GM12878 (cell line): Measurements from ENCODE around the gene TRAPPC2. TPM values are rescaled to one million over a fixed set of nuclear protein-coding genes. Genes with fewer than 3 reads are reported as not detected.

Experiments
- ATAC-seq: fragments of 200-7000 bp; cut with Tn5 transposase; 3 replicates; pipeline ENCODE4 v1.9.1; 2020; ENCODE audit warnings: mild to moderate bottlenecking, moderate library complexity
- BruUV-seq: library from RNA; stranded (reverse); fragments of 400-500 nt; replicated peaks from 2 replicates; lab custom pipeline; 2021; lab: Mats Ljungman, UMichigan
- CTCF ChIA-PET: fragments of 300-600 bp; sonication (Branson Sonifier 250); formaldehyde crosslinking; extraction: SDS; loops from one replicate; lab custom pipeline; 2021; ENCODE audit warnings: inconsistent platforms; lab: Yijun Ruan, JAX
- POLR2A ChIA-PET: fragments of 350-600 bp; formaldehyde crosslinking; extraction: SDS; loops from one replicate; lab custom pipeline; 2021; ENCODE audit warnings: inconsistent platforms; lab: Charles Lee
- RAD21 ChIA-PET: fragments of 300-600 bp; sonication (Branson Sonifier 250); formaldehyde crosslinking; loops from one replicate; lab custom pipeline; 2023; ENCODE audit warnings: antibody characterized with exemption; ENCODE audit not compliant: unreplicated experiment; lab: Charles Lee
- SMC1A ChIA-PET: fragments of 300-600 bp; sonication (Branson Sonifier 250); formaldehyde crosslinking; loops from one replicate; lab custom pipeline; 2023; ENCODE audit not compliant: unreplicated experiment, uncharacterized antibody; lab: Charles Lee
- DNase-seq: peaks from one replicate; pipeline ENCODE4 v3.0.0-alpha.2; 2011; ENCODE audit warnings: low read depth, low spot score
- FAIRE-seq: peaks from 3 replicates; lab custom pipeline; 2011; peaks lifted over from hg19 to GRCh38; lab: Jason Lieb, UNC
- H2AFZ ChIP-seq: 2 replicates; pipeline ENCODE4 v1.6.0; 2011; ENCODE audit warnings: low read depth, low read length, control low read depth; ENCODE audit not compliant: control insufficient read depth
- H3K27ac ChIP-seq: 2 replicates; pipeline ENCODE4 v1.5.1; 2011; ENCODE audit warnings: control low read depth; ENCODE audit not compliant: control insufficient read depth, insufficient read depth
- H3K27me3 ChIP-seq, 2 experiments: replicated peaks in 1 of 2; 2 replicates each; pipeline versions ENCODE4 v1.6.0 to v1.6.1; 2011; ENCODE audit warnings: low read length in 1 of 2; ENCODE audit not compliant: control insufficient read depth in 2 of 2, insufficient read depth in 2 of 2
- H3K36me3 ChIP-seq, 2 experiments: 2 replicates each; pipeline ENCODE4 v1.5.1; 2011; ENCODE audit warnings: low read length in 1 of 2; ENCODE audit not compliant: control insufficient read depth in 2 of 2, insufficient read depth in 2 of 2
- H3K4me1 ChIP-seq: 2 replicates; pipeline ENCODE4 v1.6.1; 2011; ENCODE audit warnings: mild to moderate bottlenecking, low read length, moderate library complexity, mixed read lengths; ENCODE audit not compliant: control insufficient read depth, insufficient read depth
- H3K4me2 ChIP-seq: 2 replicates; pipeline ENCODE4 v1.6.0; 2011; ENCODE audit warnings: control low read depth; ENCODE audit not compliant: control insufficient read depth, insufficient read depth
- H3K4me3 ChIP-seq: fragments of 200-600 bp; sonication (generic); 2 replicates; pipeline ENCODE4 v1.5.1; 2016
- H3K79me2 ChIP-seq: 2 replicates; pipeline ENCODE4 v1.6.0; 2011; ENCODE audit warnings: low read length; ENCODE audit not compliant: control insufficient read depth, insufficient read depth
- H3K9ac ChIP-seq: 2 replicates; pipeline ENCODE4 v1.8.0; 2011; ENCODE audit warnings: low read length, control low read depth, mixed read lengths; ENCODE audit not compliant: control insufficient read depth, insufficient read depth
- H3K9me3 ChIP-seq: replicated peaks from 3 replicates; pipeline ENCODE4 v1.5.1; 2011; ENCODE audit warnings: mild to moderate bottlenecking, low read length; ENCODE audit not compliant: control insufficient read depth, insufficient read depth
- H4K20me1 ChIP-seq: 2 replicates; pipeline ENCODE4 v1.6.0; 2011; ENCODE audit not compliant: control insufficient read depth, insufficient read depth
- CEBPB ChIP-seq, 2 experiments: fragments of 150-350 bp in 1 of 2; IDR thresholded peaks; 2 replicates each; pipeline ENCODE4 v1.6.1; 2012 to 2014; ENCODE audit warnings: low read depth in 2 of 2, low read length in 2 of 2, borderline replicate concordance in 1 of 2, inconsistent platforms in 1 of 2
- E4F1 ChIP-seq: fragments of 450-650 bp; IDR thresholded peaks from 2 replicates; pipeline ENCODE4 v1.6.1; 2018; ENCODE audit warnings: borderline replicate concordance, mild to moderate bottlenecking; ENCODE audit not compliant: partially characterized antibody
- KDM1A ChIP-seq: fragments of 200-600 bp; sonication (generic); IDR thresholded peaks from 2 replicates; pipeline ENCODE4 v1.6.1; 2016; ENCODE audit warnings: borderline replicate concordance
- NR2C1 ChIP-seq: fragments of 450-650 bp; IDR thresholded peaks from 2 replicates; pipeline ENCODE4 v1.6.1; 2017; ENCODE audit warnings: antibody characterized with exemption, mild to moderate bottlenecking, moderate library complexity
- PRDM15 ChIP-seq: fragments of 450-650 bp; formaldehyde crosslinking; IDR thresholded peaks from 2 replicates; pipeline ENCODE4 v1.4.0; 2020; ENCODE audit warnings: mild to moderate bottlenecking, moderate library complexity
- RELA ChIP-seq: fragments of 450-650 bp; IDR thresholded peaks from 2 replicates; pipeline ENCODE4 v1.8.0; 2014; ENCODE audit warnings: borderline replicate concordance; ENCODE audit not compliant: partially characterized antibody
- SIX5 ChIP-seq: IDR thresholded peaks from 2 replicates; pipeline ENCODE4 v1.6.1; 2011; ENCODE audit warnings: mild to moderate bottlenecking, low read depth, low read length, moderate library complexity; ENCODE audit not compliant: severe bottlenecking
- SMARCA5 ChIP-seq: fragments of 450-650 bp; IDR thresholded peaks from 2 replicates; pipeline ENCODE4 v1.6.1; 2017; ENCODE audit warnings: mild to moderate bottlenecking
- SRF ChIP-seq, 2 experiments: IDR thresholded peaks; 2 replicates each; pipeline ENCODE4 v1.6.1; 2011; ENCODE audit warnings: low read depth in 2 of 2, low read length in 2 of 2, mild to moderate bottlenecking in 1 of 2, moderate library complexity in 1 of 2
- STAT3 ChIP-seq: IDR thresholded peaks from 2 replicates; pipeline ENCODE4 v1.6.1; 2011; ENCODE audit warnings: low read depth, low read length, improper control_type of control experiment
- TCF7 ChIP-seq: IDR thresholded peaks from 2 replicates; pipeline ENCODE4 v1.6.1; 2014; ENCODE audit warnings: antibody characterized with exemption, borderline replicate concordance
- ZNF24 ChIP-seq: fragments of 450-650 bp; IDR thresholded peaks from 2 replicates; pipeline ENCODE4 v1.6.1; 2017; ENCODE audit warnings: antibody characterized with exemption, mild to moderate bottlenecking
- in situ Hi-C: fragments of 300-500 bp; cut with MboI; formaldehyde crosslinking; loops from 9 replicates; pipeline ENCODE4 v1.14.3; 2018; ENCODE audit warnings: mixed read lengths
- intact Hi-C: fragments of 100-400 bp; cut with micrococcal nuclease; formaldehyde crosslinking; loops from one replicate; pipeline ENCODE4 v1.14.2; 2022; ENCODE audit not compliant: unreplicated experiment
- polyA plus RNA-seq, 11 experiments: library from polyadenylated mRNA; depleted of rRNA in 4 of 11; unstranded in 6 of 11; stranded (reverse) in 5 of 11; fragments of >200 nt; fragmentation: Nextera tagmentation in 4 of 11; fragmentation: Illumina TruSeq in 1 of 11; extraction: Ambion mirVana in 4 of 11; extraction: Trizol in 1 of 11; gene quantifications; 1 replicate in 1 of 11; 2 replicates in 10 of 11; pipeline versions ENCODE4 v1.2.1 to v1.2.3, GENCODE V29; 2011 to 2016; ENCODE audit warnings: inconsistent platforms in 2 of 11, missing spikeins in 2 of 11, low read depth in 1 of 11
- total RNA-seq, 4 experiments: library from RNA; depleted of rRNA in 3 of 4; stranded (reverse); fragments of >200 nt in 3 of 4; fragmentation: Illumina TruSeq in 1 of 4; extraction: Trizol in 1 of 4; gene quantifications; 2 replicates each; pipeline versions ENCODE4 v1.2.1 to v1.2.3, GENCODE V29; 2013 to 2021

Gene TRAPPC2
- total and polyA plus RNA-seq, 10 of the 15 experiments (the other 5 are each of a cell fraction or from before 2014, with no cell fraction given) = 12.4 to 28.4 (median 21.3) TPM

DNA sequence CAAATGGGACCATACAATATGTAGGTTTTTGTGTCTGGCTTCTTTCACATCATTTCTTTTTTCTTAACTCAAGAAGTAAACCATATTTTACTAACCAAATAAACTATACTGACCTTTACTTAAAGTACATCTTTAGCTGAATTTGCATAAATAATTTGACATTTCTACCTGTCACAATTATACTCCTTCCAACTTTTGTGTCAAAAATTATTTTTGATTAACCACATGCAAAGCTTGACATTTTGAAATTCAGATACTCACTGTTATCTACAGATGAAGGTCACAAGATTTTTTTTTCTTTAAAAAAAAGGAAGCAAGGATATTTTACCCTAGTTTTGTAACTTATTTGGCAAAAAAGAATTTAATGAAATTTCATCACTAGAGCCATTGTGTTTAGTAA is 57.5 kb downstream of the TRAPPC2 start:
- TF ChIP-seq TCF7 = no peak
- TF ChIP-seq SRF (IDR thresholded peaks at IDR 0.05; ENCODE audit: low read depth in 2 of 2, low read length in 2 of 2) = no peak
- no peak for TF ChIP-seq CEBPB (IDR thresholded peaks at IDR 0.05; ENCODE audit: borderline replicate concordance in 1 of 2, low read depth in 2 of 2, low read length in 2 of 2)
- no peak for TF ChIP-seq E4F1
- TF ChIP-seq NR2C1 = no peak
- no peak for TF ChIP-seq RELA
- TF ChIP-seq SMARCA5 = no peak
- no peak for TF ChIP-seq STAT3
- TF ChIP-seq SIX5 = no peak
- TF ChIP-seq PRDM15 (CRISPR knock-in tag) = no peak
- no peak for TF ChIP-seq ZNF24
- TF ChIP-seq KDM1A = no peak
- Histone ChIP-seq H3K4me2 (no peak overlapping the region), H3K27ac (no peak overlapping the region), H3K4me3 (no peak overlapping the region), H3K4me1 (no peaks in the 10 kb centered on the region), H3K9me3 (no peaks in the 10 kb centered on the region; the same call in 2 of the 3 replicates), H3K9ac (no peak overlapping the region), H3K27me3 (no peaks in the 10 kb centered on the region), H3K79me2 (no peaks in the 10 kb centered on the region), H4K20me1 (no peaks in the 10 kb centered on the region), H3K36me3 (no peaks in the 10 kb centered on the region), H2AFZ (no peak overlapping the region)
- BruUV-seq = no TSS peak
- POLR2A ChIA-PET = interaction anchor here (0.5 to 2.3 kb wide), 5 partner anchors 11 to 51 kb away, joined by 4 to 13 read pairs (median 4); no protein-coding TSS in a partner anchor
- no peak for FAIRE-seq
- in situ Hi-C loops (no loop called here), intact Hi-C loops (no loop called here)
- no peak for DNase-seq
- CTCF ChIA-PET = interaction anchor here (0.9 to 2.0 kb wide), 3 partner anchors 11 to 75 kb away, joined by 3 to 10 read pairs (median 4); no protein-coding TSS in a partner anchor
- RAD21 ChIA-PET = interaction anchor here (1.2 to 2.4 kb wide), 3 partner anchors 10 to 59 kb away, joined by 3 to 22 read pairs (median 6); partner anchors contain the start of gene RAB9A
- ATAC-seq = no peak
- SMC1A ChIA-PET = interaction anchor here (0.6 to 1.0 kb wide), 7 partner anchors 16 to 718 kb away, joined by 3 to 4 read pairs (median 3); no protein-coding TSS in a partner anchor
